Measurements from ENCODE around the gene TMPRSS12. TPM values are rescaled to one million over a fixed set of nuclear protein-coding genes. Genes with fewer than 3 reads are reported as not detected.
"Not testable (repeated sequence)": the region's sequence is repeated elsewhere in the genome, so short reads cannot be mapped to it uniquely, and the experiment has no call there.

Gene TMPRSS12
- total RNA-seq, 1 experiment from 2014 or later = not detected

- CTCF ChIA-PET = no interaction called here
- POLR2A ChIA-PET (ENCODE audit: low non-redundant PET) = no interaction called here
- TF ChIP-seq CTCF (conservative IDR thresholded peaks at IDR 0.05; ENCODE audit: low read depth, low read length) = no peak
- no peak for TF ChIP-seq EZH2 (IDR thresholded peaks at IDR 0.05; ENCODE audit: borderline replicate concordance, low read depth, low read length, poor library complexity, severe bottlenecking)
These were observed 14.6 kb upstream of the TMPRSS12 start for GRCh38 chr12:50828121-50828520.

GRCh38 chr12:50828886-50829285 lies 13.8 kb upstream of the TMPRSS12 start:
- CTCF ChIA-PET = no interaction called here
- H3K9me3 ChIP-seq (ENCODE audit: low read depth, low read length, poor library complexity, severe bottlenecking) = no peaks in the 10 kb centered on the region
- DNase-seq (ENCODE audit: low spot score) = no peak
- no peak overlapping the region for H3K27ac ChIP-seq (ENCODE audit: low read depth, low read length, poor library complexity, severe bottlenecking)
- intact Hi-C loops (cut with micrococcal nuclease; ENCODE audit: unreplicated experiment) = loop anchor here (5.0 kb wide), 1 partner anchor 513 kb away; no protein-coding TSS in a partner anchor
- POLR2A ChIA-PET (ENCODE audit: low non-redundant PET) = no interaction called here
- TF ChIP-seq EZH2 (IDR thresholded peaks at IDR 0.05; ENCODE audit: borderline replicate concordance, low read depth, low read length, poor library complexity, severe bottlenecking) (no peak), CTCF (conservative IDR thresholded peaks at IDR 0.05; ENCODE audit: low read depth, low read length) (no peak)
- no peaks in the 10 kb centered on the region for H3K36me3 ChIP-seq (ENCODE audit: insufficient read depth, low read length, poor library complexity, severe bottlenecking)
- no peaks in the 10 kb centered on the region for H3K27me3 ChIP-seq (replicated peaks; ENCODE audit: insufficient read depth, low read depth, low read length, poor library complexity)
- no peak overlapping the region for H3K4me3 ChIP-seq (ENCODE audit: low read depth, low read length, poor library complexity, severe bottlenecking)
- BruUV-seq (replicated peaks) = no TSS peak
- no peaks in the 10 kb centered on the region for H3K4me1 ChIP-seq (ENCODE audit: insufficient read depth, low read length, poor library complexity, severe bottlenecking)

More at GRCh38 chr12:50828121-50828520, 14.6 kb upstream of the TMPRSS12 start:
- no peaks in the 10 kb centered on the region for H3K36me3 ChIP-seq (ENCODE audit: insufficient read depth, low read length, poor library complexity, severe bottlenecking)
- H3K4me3 ChIP-seq (ENCODE audit: low read depth, low read length, poor library complexity, severe bottlenecking) = no peak overlapping the region
- intact Hi-C loops (cut with micrococcal nuclease; ENCODE audit: unreplicated experiment) = loop anchor here (5.0 kb wide), 1 partner anchor 514 kb away; no protein-coding TSS in a partner anchor
- BruUV-seq (replicated peaks) = no TSS peak
- no peak overlapping the region for H3K27ac ChIP-seq (ENCODE audit: low read depth, low read length, poor library complexity, severe bottlenecking)
- no peaks in the 10 kb centered on the region for H3K9me3 ChIP-seq (ENCODE audit: low read depth, low read length, poor library complexity, severe bottlenecking)
- H3K27me3 ChIP-seq (replicated peaks; ENCODE audit: insufficient read depth, low read depth, low read length, poor library complexity) = no peaks in the 10 kb centered on the region
- DNase-seq (ENCODE audit: low spot score) = no peak
- no peaks in the 10 kb centered on the region for H3K4me1 ChIP-seq (ENCODE audit: insufficient read depth, low read length, poor library complexity, severe bottlenecking)

- H3K4me1 ChIP-seq (ENCODE audit: insufficient read depth, low read length, poor library complexity, severe bottlenecking); H3K27ac ChIP-seq (ENCODE audit: low read depth, low read length, poor library complexity, severe bottlenecking); BruUV-seq (replicated peaks); DNase-seq (ENCODE audit: low spot score); H3K4me3 ChIP-seq (ENCODE audit: low read depth, low read length, poor library complexity, severe bottlenecking); POLR2A ChIA-PET (ENCODE audit: low non-redundant PET); H3K27me3 ChIP-seq (replicated peaks; ENCODE audit: insufficient read depth, low read depth, low read length, poor library complexity); H3K9me3 ChIP-seq (ENCODE audit: low read depth, low read length, poor library complexity, severe bottlenecking); H3K36me3 ChIP-seq (ENCODE audit: insufficient read depth, low read length, poor library complexity, severe bottlenecking); CTCF ChIA-PET; intact Hi-C loops (cut with micrococcal nuclease; ENCODE audit: unreplicated experiment): not testable (repeated sequence)
These were observed 8.9 kb upstream of the TMPRSS12 start for GRCh38 chr12:50833801-50834200.

GRCh38 chr12:50839042-50839441 lies 3.7 kb upstream of the TMPRSS12 start:
- Histone ChIP-seq H3K4me1 (ENCODE audit: insufficient read depth, low read length, poor library complexity, severe bottlenecking) (no peaks in the 10 kb centered on the region), H3K36me3 (ENCODE audit: insufficient read depth, low read length, poor library complexity, severe bottlenecking) (no peaks in the 10 kb centered on the region), H3K27me3 (replicated peaks; ENCODE audit: insufficient read depth, low read depth, low read length, poor library complexity) (no peaks in the 10 kb centered on the region), H3K9me3 (ENCODE audit: low read depth, low read length, poor library complexity, severe bottlenecking) (no peaks in the 10 kb centered on the region), H3K27ac (ENCODE audit: low read depth, low read length, poor library complexity, severe bottlenecking) (no peak overlapping the region), H3K4me3 (ENCODE audit: low read depth, low read length, poor library complexity, severe bottlenecking) (no peak overlapping the region)
- BruUV-seq (replicated peaks) = no TSS peak
- DNase-seq (ENCODE audit: low spot score) = no peak
- ChIA-PET POLR2A (ENCODE audit: low non-redundant PET) (no interaction called here), CTCF (no interaction called here)
- intact Hi-C loops (cut with micrococcal nuclease; ENCODE audit: unreplicated experiment) = no loop called here
- TF ChIP-seq CTCF (conservative IDR thresholded peaks at IDR 0.05; ENCODE audit: low read depth, low read length) = no peak
- no peak for TF ChIP-seq EZH2 (IDR thresholded peaks at IDR 0.05; ENCODE audit: borderline replicate concordance, low read depth, low read length, poor library complexity, severe bottlenecking)
